Mesendoderm (in vitro differentiated cells): ENCODE data around the gene CTNNA2.

Experiments
- DNase-seq: peaks from one replicate; pipeline ENCODE4 v3.0.0; 2013
- H2AK5ac ChIP-seq: 2 replicates; pipeline ENCODE4 v1.6.1; 2013; ENCODE audit warnings: low read length, inconsistent platforms
- H2BK120ac ChIP-seq: 2 replicates; pipeline ENCODE4 v1.6.1; 2013; ENCODE audit warnings: low read depth, mild to moderate bottlenecking, low read length, moderate library complexity, mixed read lengths
- H2BK15ac ChIP-seq: replicated peaks from 2 replicates; pipeline ENCODE4 v1.6.1; 2013; ENCODE audit warnings: low read depth, mild to moderate bottlenecking, moderate library complexity
- H2BK5ac ChIP-seq: 2 replicates; pipeline ENCODE4 v1.6.1; 2013; ENCODE audit warnings: low read length, inconsistent platforms
- H3K18ac ChIP-seq: 2 replicates; pipeline ENCODE4 v1.6.1; 2013; ENCODE audit warnings: mild to moderate bottlenecking, low read length, mixed read lengths
- H3K23ac ChIP-seq: one replicate; pipeline ENCODE4 v1.6.1; 2013; ENCODE audit warnings: low read length
- H3K27ac ChIP-seq: 2 replicates; pipeline ENCODE4 v1.5.1; 2013; ENCODE audit warnings: low read depth, mild to moderate bottlenecking, inconsistent platforms, low read length, moderate library complexity
- H3K27me3 ChIP-seq: 2 replicates; pipeline ENCODE4 v1.6.1; 2013; ENCODE audit warnings: low read length, control low read depth, mild to moderate bottlenecking, inconsistent platforms; ENCODE audit not compliant: insufficient read depth, poor library complexity
- H3K36me3 ChIP-seq: 2 replicates; pipeline ENCODE4 v1.6.1; 2013; ENCODE audit warnings: low read length, inconsistent platforms; ENCODE audit not compliant: control insufficient read depth, insufficient read depth
- H3K4ac ChIP-seq: one replicate; pipeline ENCODE4 v1.6.1; 2013; ENCODE audit warnings: low read depth, mild to moderate bottlenecking, low read length, moderate library complexity
- H3K4me1 ChIP-seq: 2 replicates; pipeline ENCODE4 v1.6.1; 2013; ENCODE audit warnings: low read depth, low read length, inconsistent platforms; ENCODE audit not compliant: control insufficient read depth
- H3K4me2 ChIP-seq: 2 replicates; pipeline ENCODE4 v1.6.1; 2013; ENCODE audit warnings: low read length
- H3K4me3 ChIP-seq: 2 replicates; pipeline ENCODE4 v1.5.1; 2013; ENCODE audit warnings: mild to moderate bottlenecking, low read length
- H3K56ac ChIP-seq: one replicate; pipeline ENCODE4 v1.6.1; 2013; ENCODE audit warnings: low read length
- H3K79me1 ChIP-seq: 2 replicates; pipeline ENCODE4 v1.6.1; 2013; ENCODE audit warnings: low read length, inconsistent platforms
- H3K79me2 ChIP-seq: 2 replicates; pipeline ENCODE4 v1.6.1; 2013; ENCODE audit warnings: mild to moderate bottlenecking, low read length; ENCODE audit not compliant: control insufficient read depth, insufficient read depth
- H3K9ac ChIP-seq: 2 replicates; pipeline ENCODE4 v1.6.1; 2013; ENCODE audit warnings: low read length, inconsistent platforms
- H4K5ac ChIP-seq: one replicate; pipeline ENCODE4 v1.6.1; 2013; ENCODE audit warnings: low read length
- H4K8ac ChIP-seq: one replicate; pipeline ENCODE4 v1.6.1; 2013; ENCODE audit warnings: low read depth, mild to moderate bottlenecking, control low read depth, low read length, moderate library complexity
- WGBS: extraction: QIAGEN DNeasy Blood & Tissue Kit; methylation state at CpG from one replicate; pipeline ENCODE4 v1.1.7; 2013; ENCODE audit warnings: low lambda C conversion rate, missing lambda C conversion rate; ENCODE audit not compliant: insufficient coverage; ENCODE audit errors: extremely low coverage; 5-methylcytosine and 5-hydroxymethylcytosine counted together

Gene CTNNA2

GRCh38 chr2:79573895-79574674 lies 61.2 kb downstream of the CTNNA2 start:
- Histone ChIP-seq H2AK5ac (no peak overlapping the region), H2BK120ac (no peak overlapping the region), H3K27ac (no peak overlapping the region), H3K18ac (no peak overlapping the region), H2BK15ac (no peak overlapping the region), H3K23ac (no peak overlapping the region), H3K4me3 (no peak overlapping the region), H4K5ac (no peak overlapping the region), H3K4me2 (no peak overlapping the region), H4K8ac (no peak overlapping the region), H3K79me2 (no peaks in the 10 kb centered on the region), H3K4me1 (no peaks in the 10 kb centered on the region), H3K9ac (no peak overlapping the region), H3K36me3 (no peaks in the 10 kb centered on the region), H3K56ac (no peak overlapping the region), H3K27me3 (no peaks in the 10 kb centered on the region), H2BK5ac (no peak overlapping the region), H3K4ac (no peak overlapping the region), H3K79me1 (no peaks in the 10 kb centered on the region)
- WGBS, result no CpG with 5 or more reads among the region's 6 CpGs
- no peak for DNase-seq

DNA sequence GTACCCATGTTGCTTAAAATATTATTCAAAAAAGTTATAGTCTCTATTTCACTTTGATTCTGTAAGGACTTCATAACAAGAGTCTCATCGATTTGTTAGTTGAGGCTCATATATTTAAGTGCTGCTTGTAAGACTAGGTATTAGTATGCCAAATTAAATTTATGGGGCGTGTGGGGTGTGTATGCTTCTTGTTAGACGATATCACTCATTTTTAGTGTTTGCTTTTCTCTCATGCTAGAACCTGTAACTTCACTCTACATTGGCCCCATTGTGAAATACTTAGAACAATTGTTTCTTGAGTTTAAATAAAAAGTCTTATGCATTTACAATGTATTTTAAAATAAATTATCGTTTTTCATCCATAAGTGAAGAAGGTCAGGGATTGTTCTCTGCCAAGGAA lies 63.6 kb downstream of the CTNNA2 start:
- WGBS, result no CpG with 5 or more reads among the region's 4 CpGs
- H3K79me1 ChIP-seq, result no peaks in the 10 kb centered on the region

DNA sequence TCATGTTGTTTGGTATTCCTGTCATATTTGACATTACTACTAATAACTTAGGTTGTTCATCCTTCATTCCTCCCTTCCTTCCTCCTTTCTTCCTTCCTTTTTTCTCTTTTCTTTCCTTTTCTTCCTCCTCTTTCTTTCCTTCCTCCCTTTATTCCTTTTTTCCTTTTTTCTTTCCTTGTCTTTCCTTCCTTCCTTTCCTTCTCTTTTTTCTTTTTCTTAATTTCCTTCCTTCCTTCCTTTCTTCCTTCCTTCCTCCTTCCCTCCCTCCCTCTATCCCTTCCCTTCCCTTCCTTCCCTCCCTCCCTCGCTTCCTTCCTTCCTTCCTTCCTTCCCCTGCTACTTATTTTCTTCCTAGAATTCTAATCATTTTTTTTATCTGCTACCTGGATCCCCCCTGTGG lies 66.1 kb downstream of the CTNNA2 start:
- Histone ChIP-seq H2AK5ac (no peak overlapping the region), H4K5ac (no peak overlapping the region), H3K4me3 (no peak overlapping the region), H3K9ac (no peak overlapping the region), H3K4ac (no peak overlapping the region), H2BK15ac (no peak overlapping the region), H3K18ac (no peak overlapping the region), H3K79me2 (no peaks in the 10 kb centered on the region), H3K56ac (no peak overlapping the region), H2BK120ac (no peak overlapping the region), H3K36me3 (no peaks in the 10 kb centered on the region), H3K23ac (no peak overlapping the region), H4K8ac (no peak overlapping the region), H2BK5ac (no peak overlapping the region), H3K4me2 (no peak overlapping the region), H3K79me1 (no peaks in the 10 kb centered on the region), H3K27ac (no peak overlapping the region), H3K27me3 (no peaks in the 10 kb centered on the region), H3K4me1 (no peaks in the 10 kb centered on the region)
- no CpG with 5 or more reads among the region's 1 CpG for WGBS
- no peak for DNase-seq

More for the DNA sequence above, 63.6 kb downstream of the CTNNA2 start:
- H4K8ac ChIP-seq, result no peak overlapping the region
- H4K5ac ChIP-seq, result no peak overlapping the region
- no peak overlapping the region for H2BK120ac ChIP-seq
- no peak overlapping the region for H3K9ac ChIP-seq
- H3K4me3 ChIP-seq, result no peak overlapping the region
- no peak overlapping the region for H3K56ac ChIP-seq
- H3K27me3 ChIP-seq, result no peaks in the 10 kb centered on the region
- no peaks in the 10 kb centered on the region for H3K36me3 ChIP-seq
- H3K27ac ChIP-seq, result no peak overlapping the region
- no peaks in the 10 kb centered on the region for H3K4me1 ChIP-seq
- no peak overlapping the region for H3K18ac ChIP-seq
- H3K4me2 ChIP-seq, result no peak overlapping the region
- H2BK5ac ChIP-seq, result no peak overlapping the region
- H3K23ac ChIP-seq, result no peak overlapping the region
- H3K4ac ChIP-seq, result no peak overlapping the region
- no peak overlapping the region for H2BK15ac ChIP-seq
- DNase-seq, result no peak
- H2AK5ac ChIP-seq, result no peak overlapping the region
- no peaks in the 10 kb centered on the region for H3K79me2 ChIP-seq

DNA sequence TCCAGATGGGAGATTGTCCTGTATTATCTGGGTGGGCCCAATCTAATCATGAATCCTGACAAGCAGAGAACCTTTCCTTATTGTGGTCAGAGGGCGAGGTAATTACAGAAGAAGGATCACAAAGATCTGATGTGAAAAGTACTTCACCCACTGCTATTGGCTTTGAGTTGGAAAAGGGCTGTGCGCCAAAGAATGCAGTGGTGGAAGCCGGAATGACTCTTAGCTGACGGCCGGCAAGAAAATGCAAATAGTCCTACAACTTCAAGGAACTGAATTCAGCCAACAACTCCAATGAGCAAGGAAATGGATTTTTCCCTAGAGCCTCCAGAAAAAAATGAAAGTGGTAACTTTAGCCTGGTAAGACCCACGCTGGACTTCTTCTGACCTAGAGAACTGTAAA lies 67.3 kb downstream of the CTNNA2 start:
- no peak overlapping the region for H3K56ac ChIP-seq
- H3K27ac ChIP-seq, result no peak overlapping the region
- H2BK15ac ChIP-seq, result no peak overlapping the region
- peak; percentile 24 for DNase-seq
- H3K27me3 ChIP-seq, result no peaks in the 10 kb centered on the region
- no peak overlapping the region for H3K18ac ChIP-seq
- no peaks in the 10 kb centered on the region for H3K79me2 ChIP-seq
- no peak overlapping the region for H3K9ac ChIP-seq
- no peaks in the 10 kb centered on the region for H3K4me1 ChIP-seq
- no peak overlapping the region for H4K8ac ChIP-seq
- no peak overlapping the region for H2BK5ac ChIP-seq
- no peak overlapping the region for H3K4me3 ChIP-seq
- WGBS, result no CpG with 5 or more reads among the region's 6 CpGs
- H3K4ac ChIP-seq, result no peak overlapping the region
- no peak overlapping the region for H2BK120ac ChIP-seq
- H4K5ac ChIP-seq, result no peak overlapping the region
- H2AK5ac ChIP-seq, result no peak overlapping the region
- no peaks in the 10 kb centered on the region for H3K36me3 ChIP-seq
- H3K4me2 ChIP-seq, result no peak overlapping the region
- H3K79me1 ChIP-seq, result no peaks in the 10 kb centered on the region
- no peak overlapping the region for H3K23ac ChIP-seq

- H3K4me2 ChIP-seq, result no peak overlapping the region
- no peaks in the 10 kb centered on the region for H3K4me1 ChIP-seq
- H3K23ac ChIP-seq, result no peak overlapping the region
- DNase-seq, result peak; percentile 37
- H3K36me3 ChIP-seq, result no peaks in the 10 kb centered on the region
- H3K79me2 ChIP-seq, result no peaks in the 10 kb centered on the region
- H3K79me1 ChIP-seq, result no peaks in the 10 kb centered on the region
- H4K8ac ChIP-seq, result no peak overlapping the region
- no CpG with 5 or more reads among the region's 11 CpGs for WGBS
- no peak overlapping the region for H2BK5ac ChIP-seq
- no peak overlapping the region for H2AK5ac ChIP-seq
- no peak overlapping the region for H3K4me3 ChIP-seq
- no peak overlapping the region for H4K5ac ChIP-seq
- H2BK120ac ChIP-seq, result no peak overlapping the region
- H2BK15ac ChIP-seq, result no peak overlapping the region
- no peak overlapping the region for H3K18ac ChIP-seq
- no peak overlapping the region for H3K56ac ChIP-seq
- H3K27me3 ChIP-seq, result no peaks in the 10 kb centered on the region
- no peak overlapping the region for H3K4ac ChIP-seq
- H3K27ac ChIP-seq, result no peak overlapping the region
- no peak overlapping the region for H3K9ac ChIP-seq
These were observed 73.0 kb downstream of the CTNNA2 start for GRCh38 chr2:79585701-79586433.
